Left colon (tissue), 2 donors: ENCODE results near the gene HORMAD2. TPM values are rescaled to one million over a fixed set of nuclear protein-coding genes. Genes with fewer than 3 reads are reported as not detected.

Source experiments
- ATAC-seq: fragments of 200-7000 bp; cut with Tn5 transposase; one replicate; pipeline ENCODE4 v1.9.1; 2020; ENCODE audit warnings: mild to moderate bottlenecking, moderate library complexity
- DNase-seq, 2 donors: peaks; one replicate each; pipeline ENCODE4 v3.0.0-alpha.2; 2020
- intact Hi-C, 2 donors: fragments of 100-400 bp; cut with DNase I in 1 of 2; cut with micrococcal nuclease in 1 of 2; formaldehyde crosslinking; loops; one replicate each; pipeline versions ENCODE4 v1.11.2 to v1.14.0; 2022; cut with DNase I, micrococcal nuclease
- total RNA-seq, 2 donors: library from RNA; stranded (reverse); fragmentation: NEBNext Ultra II Directional; extraction: Animal tissue kit (Norgen Biotek cat#: 25700); gene quantifications; one replicate each; pipeline ENCODE4 v1.2.1, GENCODE V29; 2021
- donor health status: DM: no; HTN: no; CAD: no.
- donor health status: DM: yes; HTN: yes; CAD: no.

HORMAD2 gene
- total RNA-seq, 2 donors from 2014 or later, result not detected

DNA sequence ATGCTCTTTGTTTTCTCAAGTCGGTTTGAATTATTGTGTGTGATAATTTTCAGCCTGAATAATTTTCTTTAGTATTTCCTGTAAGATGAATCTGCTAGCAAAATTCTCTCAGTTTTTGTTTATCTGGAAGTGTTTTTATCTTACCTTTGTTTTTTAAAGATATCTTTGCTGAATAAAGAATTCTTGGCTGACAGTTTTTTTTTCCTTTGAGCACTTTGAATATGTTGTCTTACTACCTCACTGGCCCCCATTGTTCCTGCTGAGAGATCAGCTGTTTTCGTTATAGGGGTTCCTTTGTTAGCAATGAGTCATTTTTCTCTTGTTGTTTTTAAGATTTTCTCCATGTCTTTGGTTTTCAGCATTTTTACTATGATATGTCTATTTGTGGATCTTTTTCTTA, 63.0 kb downstream of the HORMAD2 start:
- DNase-seq (no peak), ATAC-seq (no peak)
- intact Hi-C loops, result no loop called here

DNA sequence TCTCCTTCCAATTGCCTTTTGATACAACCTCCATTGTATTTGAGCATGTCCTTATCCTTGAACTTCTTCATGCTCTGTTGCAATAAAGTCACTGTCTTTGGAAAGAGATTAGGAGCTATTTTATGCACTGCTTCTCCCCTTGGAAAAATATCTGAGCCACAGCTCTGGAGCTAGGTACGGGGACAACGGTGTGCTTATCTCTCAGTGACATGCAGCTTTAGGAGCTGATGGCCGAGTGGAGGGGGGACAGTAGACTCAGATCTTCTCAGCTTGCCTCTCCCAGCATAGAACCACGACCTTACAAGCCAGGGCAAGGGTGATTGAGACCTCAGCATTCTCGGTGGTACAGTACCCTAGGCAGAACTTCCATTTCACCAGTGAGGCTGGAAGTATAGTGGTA, 64.1 kb downstream of the HORMAD2 start:
- intact Hi-C loops, result no loop called here
- ATAC-seq (no peak), DNase-seq (no peak)

DNA sequence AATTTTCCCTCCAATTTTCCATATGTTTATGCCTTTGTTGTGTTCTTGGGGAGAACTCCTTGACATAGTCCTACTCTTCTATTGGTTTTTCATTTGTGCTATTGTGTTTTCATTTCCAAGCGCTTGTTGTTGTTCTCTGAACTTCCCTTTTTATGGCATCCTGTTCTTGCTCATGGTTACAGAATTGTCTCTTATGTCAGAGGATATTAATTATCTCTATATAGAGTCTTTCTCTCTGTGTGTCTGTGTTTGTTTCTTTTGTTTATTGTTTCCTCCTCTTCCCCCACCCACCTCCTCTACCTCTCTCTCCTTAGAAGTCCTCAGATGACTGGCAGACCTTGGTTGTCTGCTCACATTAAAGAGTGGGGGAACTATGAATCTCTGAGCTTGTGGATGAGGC, 69.9 kb downstream of the HORMAD2 start:
- no peak for ATAC-seq
- intact Hi-C loops, result no loop called here
- no peak for DNase-seq

DNA sequence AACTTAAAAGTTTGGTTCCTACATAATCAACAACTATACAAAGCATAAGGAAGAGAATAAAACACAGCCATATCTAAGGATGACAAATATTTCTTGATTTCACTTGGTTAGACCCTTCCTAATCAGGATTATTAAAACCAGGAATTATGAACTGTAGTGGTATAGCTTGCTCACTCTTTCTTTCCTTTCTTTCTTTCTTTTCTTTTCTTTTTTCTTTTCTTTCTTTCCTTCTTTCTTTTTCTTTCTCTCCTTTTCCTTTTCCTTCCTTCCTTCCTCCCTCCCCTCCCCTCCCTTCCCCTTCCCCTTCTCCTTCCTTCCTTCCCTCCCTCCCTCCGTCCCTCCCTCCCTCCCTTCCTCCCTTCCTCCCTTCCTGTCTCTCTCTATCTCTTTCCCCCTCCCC, 78.0 kb downstream of the HORMAD2 start:
- ATAC-seq, result no peak
- DNase-seq, result no peak
- intact Hi-C loops, result no loop called here

DNA sequence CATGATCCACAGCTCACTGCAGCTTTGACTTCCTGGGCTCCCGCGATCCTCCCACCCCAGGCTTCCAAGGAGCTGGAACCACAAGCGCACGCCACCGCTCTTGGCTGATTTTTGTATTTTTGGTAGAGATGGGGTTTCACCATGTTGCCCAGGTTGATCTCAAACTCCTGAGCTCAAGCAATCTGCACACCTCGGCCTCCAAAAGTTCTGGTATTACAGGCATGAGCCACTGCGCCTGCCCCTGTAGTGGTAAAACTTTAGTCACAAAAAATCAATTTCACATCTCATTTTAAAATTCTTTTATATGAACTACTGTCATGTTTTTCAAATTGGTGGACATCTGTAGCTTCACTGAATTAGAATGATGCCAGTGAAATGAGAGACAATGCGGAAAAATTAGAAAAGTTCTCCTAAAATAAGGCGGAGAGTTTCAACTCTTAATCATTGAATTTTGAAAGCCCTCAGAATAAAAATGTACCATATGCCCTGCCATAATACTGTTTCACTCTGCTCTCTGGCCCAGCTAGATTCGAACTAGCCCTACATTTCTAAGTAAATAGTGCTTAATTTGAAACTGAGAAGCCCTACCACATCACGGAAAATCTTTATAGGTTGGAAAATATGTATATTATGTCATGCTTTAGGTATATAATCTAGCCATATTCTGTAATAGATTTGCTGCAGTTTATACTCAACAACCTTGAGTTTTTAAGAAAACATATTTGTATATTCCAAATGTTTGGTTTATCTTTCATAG, 78.7 kb downstream of the HORMAD2 start:
- no peak for DNase-seq
- ATAC-seq, result no peak
- intact Hi-C loops, result no loop called here

DNA sequence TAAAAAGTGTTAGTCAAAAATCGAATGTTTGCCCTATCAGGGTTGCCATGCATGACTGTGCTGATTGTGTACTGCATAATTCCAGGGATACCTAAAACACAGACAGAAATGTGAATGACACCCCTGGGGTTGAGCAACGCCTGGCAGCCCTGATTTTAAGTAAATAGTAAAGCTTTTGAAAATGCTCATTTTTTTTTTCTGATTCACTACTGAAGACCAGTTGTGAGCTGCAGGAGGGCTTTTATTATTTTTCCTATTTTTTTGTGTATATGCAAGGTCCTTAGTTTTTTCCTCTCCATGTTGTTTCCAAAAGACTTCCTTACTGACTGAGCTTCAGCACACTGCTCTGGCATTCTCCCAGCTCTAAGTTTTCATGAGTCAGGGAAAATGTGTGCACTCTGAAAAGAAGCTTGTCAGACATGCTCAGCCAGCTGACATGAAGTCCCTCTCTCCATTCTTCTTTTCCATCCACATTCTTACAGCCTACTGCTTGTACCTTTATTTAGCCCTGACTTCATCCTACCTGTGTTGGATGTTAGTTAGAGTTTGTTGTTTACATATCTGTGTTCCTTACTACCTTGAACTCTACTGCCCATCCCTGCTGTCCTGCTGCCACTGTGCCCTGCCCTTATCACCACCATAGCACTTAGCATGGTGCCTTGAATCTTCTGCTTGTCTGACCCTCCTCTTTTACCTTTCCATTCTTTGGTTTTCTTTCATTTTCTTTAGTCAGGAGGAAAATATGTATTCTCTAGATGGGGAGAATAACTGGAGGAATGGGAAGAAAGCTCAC, 79.5 kb downstream of the HORMAD2 start:
- ATAC-seq, result no peak
- no peak for DNase-seq
- intact Hi-C loops, result no loop called here

DNA sequence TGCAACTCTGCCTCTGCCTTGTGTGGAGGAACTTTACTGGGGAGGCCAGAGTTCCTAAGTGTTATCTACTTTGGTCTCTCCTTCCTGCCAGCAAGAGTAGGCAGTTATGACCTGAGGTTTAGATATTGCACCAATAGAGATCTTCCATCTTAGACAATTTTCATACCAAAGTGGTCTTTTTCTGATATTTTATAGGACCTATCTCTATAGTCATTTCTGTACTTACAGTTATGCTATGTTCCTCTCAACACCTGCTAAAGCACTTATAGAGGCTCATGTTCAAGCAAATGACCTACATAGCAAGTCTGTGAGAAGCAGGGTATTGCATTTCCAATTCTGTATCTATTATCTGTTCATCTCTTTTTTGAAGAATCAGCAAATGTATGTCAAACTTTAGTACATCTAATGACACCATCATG, 80.8 kb downstream of the HORMAD2 start:
- intact Hi-C loops, result no loop called here

DNA sequence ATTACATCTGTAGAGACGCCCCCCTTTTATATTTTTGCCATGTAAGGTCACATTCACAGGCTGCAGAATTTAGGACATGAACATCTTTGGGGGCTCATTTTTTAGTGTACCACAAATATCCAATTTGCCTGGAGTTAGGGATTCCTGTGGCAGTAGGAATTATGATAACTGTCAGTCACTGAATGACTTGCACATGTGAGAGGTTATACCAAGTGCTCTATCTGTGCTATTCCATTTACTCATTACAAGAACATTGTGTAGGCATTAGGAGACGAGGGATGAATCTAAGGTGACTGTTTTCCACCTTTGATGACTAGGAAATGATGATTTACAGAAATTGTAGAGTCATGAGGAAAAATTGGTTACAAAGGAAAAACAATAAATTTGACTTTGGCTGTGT, 87.0 kb downstream of the HORMAD2 start:
- no peak for DNase-seq
- no peak for ATAC-seq
- intact Hi-C loops, result no loop called here

More for the DNA sequence above, 80.8 kb downstream of the HORMAD2 start:
- DNase-seq (no peak), ATAC-seq (no peak)

DNA sequence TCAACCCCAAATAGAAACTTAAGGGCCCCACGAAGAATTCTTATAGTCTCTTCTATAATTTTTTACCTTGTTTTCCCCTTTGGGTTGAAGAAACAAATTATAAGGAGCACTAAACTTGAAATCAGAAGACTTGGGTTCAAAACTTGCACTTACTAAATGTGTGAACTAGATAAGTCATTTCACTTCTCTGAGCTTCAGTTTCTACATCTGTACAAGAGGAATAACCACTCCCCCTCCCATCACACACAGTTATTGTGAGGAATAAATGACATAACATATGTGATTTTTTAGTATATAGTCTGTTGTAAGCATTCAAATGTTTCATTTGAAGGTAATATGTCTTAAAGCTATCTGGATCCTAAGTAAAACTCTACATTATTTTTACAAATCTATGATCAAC, 87.5 kb downstream of the HORMAD2 start:
- DNase-seq, result no peak
- intact Hi-C loops, result no loop called here
- no peak for ATAC-seq

DNA sequence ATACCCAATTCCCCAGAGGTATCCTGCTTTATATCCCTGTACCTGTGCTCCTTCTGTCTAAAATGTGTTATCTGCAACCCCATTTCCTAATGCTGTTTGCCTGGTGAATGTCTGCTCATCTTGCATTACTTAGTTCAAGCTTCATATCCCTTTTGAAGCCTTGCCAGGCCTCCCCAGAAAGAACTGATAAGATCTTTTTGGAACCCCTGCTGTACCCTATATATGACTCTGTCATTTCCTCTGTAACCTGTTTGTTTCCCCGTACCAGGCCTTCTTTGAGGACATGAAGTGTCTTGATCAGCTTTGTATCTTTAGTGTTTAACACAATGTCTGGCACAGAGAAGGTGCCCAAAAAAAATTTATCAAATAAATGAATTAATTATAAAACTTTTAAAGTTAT, 88.7 kb downstream of the HORMAD2 start:
- intact Hi-C loops, result no loop called here
- ATAC-seq (no peak), DNase-seq (no peak)

DNA sequence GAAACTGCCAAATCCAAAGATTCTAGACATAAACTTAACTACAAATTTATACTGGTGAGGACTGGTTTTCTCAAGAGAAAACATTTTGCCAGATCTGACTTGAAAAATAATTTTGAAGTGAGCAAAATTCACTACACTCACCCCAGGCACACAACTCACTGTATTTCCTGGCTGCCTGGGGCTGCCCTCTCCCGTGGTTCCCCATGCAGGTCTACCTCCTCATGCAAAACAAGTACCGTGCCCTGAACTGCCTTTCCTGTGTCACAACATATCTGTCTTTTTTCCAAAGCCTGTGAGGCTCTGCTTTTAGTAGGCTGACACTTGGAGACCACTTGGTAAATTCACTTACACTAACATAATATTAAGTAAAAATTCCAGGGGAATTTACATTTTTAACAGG, 89.9 kb downstream of the HORMAD2 start:
- ATAC-seq, result no peak
- no peak for DNase-seq
- intact Hi-C loops, result no loop called here

DNA sequence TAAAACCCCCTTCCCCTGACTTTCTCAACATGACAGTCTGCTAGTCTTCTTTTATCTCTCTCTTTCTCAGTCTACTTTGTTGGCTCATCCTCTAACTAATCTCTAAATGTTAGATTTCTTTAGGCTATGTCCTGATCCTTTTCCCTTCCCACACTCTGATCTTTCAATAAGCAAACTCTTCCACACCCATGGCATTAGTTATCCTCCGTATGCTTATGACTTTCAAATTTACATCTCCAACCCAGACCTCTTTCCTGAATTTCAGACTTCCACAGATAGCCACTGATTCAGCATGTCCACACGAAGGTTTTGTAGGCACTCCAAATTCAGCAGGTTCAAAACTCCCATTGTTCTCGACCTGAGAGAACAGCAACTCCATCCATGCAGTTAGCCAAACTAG, 90.7 kb downstream of the HORMAD2 start:
- ATAC-seq (no peak), DNase-seq (no peak)
- intact Hi-C loops, result no loop called here

DNA sequence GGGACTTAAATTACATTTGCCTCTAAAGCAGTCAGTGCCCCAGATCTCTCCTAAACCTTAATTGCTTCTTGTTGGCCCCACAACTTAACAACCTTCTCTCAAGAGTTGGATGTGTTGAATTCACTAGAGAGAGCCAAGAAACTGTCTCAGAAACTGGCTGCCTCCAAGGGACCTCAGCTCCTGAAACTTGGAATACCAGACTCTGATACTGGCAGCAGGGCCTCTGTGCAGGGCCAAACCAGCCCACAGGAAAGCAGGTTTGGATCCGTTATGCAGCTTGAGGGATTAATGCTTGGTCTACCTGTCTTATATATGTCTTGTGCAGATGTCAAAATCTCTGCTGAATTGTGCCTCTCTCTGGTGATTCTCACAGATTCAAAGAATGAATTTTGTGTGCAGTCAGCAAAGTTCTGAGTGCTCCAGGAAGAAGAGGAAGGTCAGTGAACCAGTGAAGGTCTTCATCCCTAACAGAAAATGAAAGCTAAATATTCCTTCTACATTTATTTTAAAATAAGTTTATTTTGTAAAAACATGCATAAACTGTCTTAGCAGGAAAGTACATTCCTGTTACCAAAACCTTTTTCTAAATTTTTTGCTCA, 95.5 kb downstream of the HORMAD2 start:
- intact Hi-C loops, result no loop called here
- ATAC-seq (no peak), DNase-seq (no peak)

DNA sequence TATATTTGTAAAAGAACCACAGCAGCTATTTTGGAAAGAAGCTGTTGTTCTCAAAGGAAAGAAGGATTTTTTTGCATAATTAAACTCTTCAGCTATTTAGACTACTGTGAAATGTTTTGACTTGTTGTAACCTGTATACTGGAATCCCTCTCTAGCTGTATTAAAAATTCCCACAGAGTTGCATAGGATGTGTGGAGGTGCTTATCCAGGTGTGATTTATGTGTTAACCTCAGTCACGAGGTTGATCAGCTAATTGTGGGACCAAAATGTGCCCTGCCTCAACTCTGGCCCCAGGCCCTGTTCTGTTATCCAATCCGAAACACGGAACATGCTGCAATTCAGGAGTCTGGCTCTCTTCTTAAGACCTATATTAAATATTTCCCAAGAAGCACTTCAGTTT, 96.2 kb downstream of the HORMAD2 start:
- DNase-seq, result no peak
- ATAC-seq, result no peak
- intact Hi-C loops, result no loop called here

DNA sequence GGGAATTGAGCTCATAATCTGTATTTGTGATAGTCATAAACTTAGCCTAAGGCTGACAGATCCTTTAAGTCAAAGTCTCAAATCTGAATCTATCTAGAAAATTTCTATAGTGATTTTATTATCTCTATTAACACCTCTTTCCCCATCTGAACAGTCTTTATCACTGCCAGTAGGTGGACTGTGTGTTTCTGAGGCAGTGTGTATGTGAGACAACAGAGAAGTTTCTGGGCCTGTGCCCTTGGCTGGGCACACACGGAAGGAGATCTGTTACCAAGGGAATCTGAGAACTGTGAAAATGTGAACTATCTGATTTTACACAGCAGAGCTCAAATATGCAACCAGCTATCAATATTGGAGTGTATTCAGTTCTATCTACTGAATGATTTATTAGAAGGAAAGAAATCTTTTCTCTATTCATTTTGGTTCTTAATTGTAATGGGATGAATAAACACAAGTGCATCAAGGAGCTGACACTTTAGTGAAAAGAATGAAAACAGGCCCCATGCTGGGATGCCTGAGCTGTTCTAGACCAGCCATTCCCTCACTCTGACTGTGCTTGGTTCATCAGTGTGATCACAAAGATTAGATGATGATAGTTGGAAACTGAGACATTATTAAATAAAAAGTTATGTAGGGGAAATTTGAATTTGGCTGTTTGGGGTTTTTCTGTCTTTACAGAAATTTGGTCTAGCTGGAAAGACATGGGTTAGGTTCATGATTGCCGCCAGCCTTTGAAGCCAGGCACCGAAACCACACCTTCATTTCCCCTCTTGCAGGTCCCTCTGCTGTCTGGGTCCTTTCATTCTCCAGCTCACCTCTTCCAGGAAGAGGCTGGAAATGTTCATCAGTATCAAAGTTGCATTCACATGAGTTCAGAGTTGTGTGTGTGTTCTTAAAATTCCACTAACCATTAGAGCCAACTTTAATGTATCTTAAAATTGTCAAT, 98.2 kb downstream of the HORMAD2 start:
- ATAC-seq (no peak), DNase-seq (no peak)
- intact Hi-C loops, result no loop called here

DNA sequence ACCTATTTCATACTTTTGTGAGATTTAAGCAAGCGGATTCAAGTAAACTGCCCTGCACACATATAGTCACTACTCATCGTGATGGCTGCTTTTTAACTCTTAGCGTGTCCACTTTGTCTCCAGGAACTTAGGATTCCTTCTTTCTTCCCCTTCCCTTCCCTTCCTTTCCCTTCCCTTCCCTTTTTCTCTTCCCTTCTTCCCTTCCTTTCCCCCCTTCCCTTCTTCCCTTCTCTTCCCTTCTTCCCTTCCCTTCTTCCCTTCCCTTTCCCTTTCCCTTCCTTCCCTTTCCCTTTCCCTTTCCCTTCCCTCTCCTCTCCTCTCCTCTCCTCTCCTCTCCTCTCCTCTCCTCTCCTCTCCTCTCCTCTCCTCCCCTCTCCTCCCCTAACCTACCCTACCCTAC, 100.4 kb downstream of the HORMAD2 start:
- intact Hi-C loops, result no loop called here
- DNase-seq, result no peak
- no peak for ATAC-seq

DNA sequence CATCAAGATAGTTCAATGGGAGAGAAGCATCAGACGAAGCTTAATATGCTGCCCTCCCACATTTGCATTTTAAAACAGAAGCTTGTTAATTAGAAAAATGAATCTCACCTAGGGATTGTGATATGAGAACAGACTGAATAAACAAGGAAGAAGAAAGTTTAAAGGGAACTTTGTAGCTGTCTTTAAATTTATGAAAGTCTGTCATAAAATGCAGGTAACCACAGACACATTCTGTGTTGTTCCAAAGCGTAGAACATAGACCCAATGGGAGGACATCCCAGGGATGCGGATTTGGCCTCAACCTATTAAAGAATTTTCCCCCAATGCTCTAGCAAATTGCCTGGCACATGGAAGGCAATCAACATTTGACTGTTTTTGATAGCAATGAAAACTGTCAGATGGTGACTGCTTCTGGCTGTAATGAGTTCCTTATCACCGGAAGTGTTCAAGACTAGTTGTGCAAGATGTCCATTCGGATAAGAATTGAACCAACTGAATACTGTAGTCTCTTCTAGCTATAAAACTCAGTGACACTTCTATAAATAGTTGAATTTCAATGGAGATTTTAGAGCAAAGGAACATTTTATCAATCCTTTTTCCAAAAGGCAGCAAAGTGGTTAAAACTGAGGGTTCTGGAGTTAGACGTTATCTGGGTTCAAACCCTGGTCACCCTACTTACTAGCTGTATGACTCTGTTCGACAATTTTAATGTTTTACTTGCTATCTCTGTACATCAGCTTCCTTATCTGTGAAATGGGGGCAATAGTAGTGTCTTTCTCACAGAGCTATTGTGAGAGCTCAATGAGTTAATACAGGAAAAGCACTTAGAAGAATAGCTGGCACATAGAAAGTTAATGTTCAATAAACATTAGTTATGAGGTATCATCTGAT, 101.4 kb downstream of the HORMAD2 start:
- intact Hi-C loops, result no loop called here
- DNase-seq (no peak), ATAC-seq (peak; percentile 86)

DNA sequence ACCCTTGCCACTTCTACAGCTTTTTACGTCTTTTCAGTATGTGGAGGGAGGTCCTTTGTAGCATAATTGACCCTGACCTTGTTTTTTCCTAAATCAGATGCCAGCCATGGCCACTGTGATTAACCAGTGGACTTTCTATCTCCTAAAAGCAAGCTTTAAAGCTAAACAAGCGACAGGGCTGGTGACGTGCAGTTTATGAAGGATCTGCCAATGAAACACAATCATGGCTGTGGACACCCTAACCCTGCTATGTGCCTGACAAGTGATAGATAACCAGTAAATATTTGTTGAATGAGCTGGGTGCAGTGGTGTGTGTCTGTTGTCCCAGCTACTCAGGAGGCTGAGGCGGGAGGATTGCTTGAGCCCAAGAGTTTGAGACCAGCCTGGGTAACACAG, 102.1 kb downstream of the HORMAD2 start:
- no peak for ATAC-seq
- DNase-seq, result no peak
- intact Hi-C loops, result no loop called here
